Adrenal gland (tissue), 12 donors: ENCODE results near the gene SCUBE1. TPM values are rescaled to one million over a fixed set of nuclear protein-coding genes. Genes with fewer than 3 reads are reported as not detected.

Experiments
- DNase-seq, 7 donors: peaks; one replicate each; pipeline ENCODE4 v3.0.0-alpha.2; 2019 to 2020
- H3K27ac ChIP-seq, 5 donors: fragments of 200-600 bp; sonication (generic) in 4 of 5; 1 replicate in 3 of 5; 2 replicates in 2 of 5; pipeline versions ENCODE4 v1.5.1 to v1.8.0; 2016 to 2020; ENCODE audit warnings: mild to moderate bottlenecking in 1 of 5
- H3K27me3 ChIP-seq: fragments of 200-600 bp; 2 replicates; pipeline ENCODE4 v1.8.0; 2021
- H3K36me3 ChIP-seq, 2 donors: fragments of 200-600 bp; replicated peaks in 1 of 2; 1 replicate in 1 of 2; 2 replicates in 1 of 2; pipeline versions ENCODE4 v1.5.1 to v1.8.0; 2018 to 2022
- H3K4me1 ChIP-seq, 2 donors: fragments of 200-600 bp; replicated peaks in 1 of 2; 1 replicate in 1 of 2; 2 replicates in 1 of 2; pipeline versions ENCODE4 v1.5.1 to v1.8.0; 2018 to 2021
- H3K4me3 ChIP-seq, 4 donors: fragments of 200-600 bp; sonication (generic) in 3 of 4; one replicate each; pipeline ENCODE4 v1.5.1; 2016 to 2018
- H3K9me3 ChIP-seq, 3 donors: fragments of 200-600 bp; sonication (generic) in 1 of 3; replicated peaks in 1 of 3; 1 replicate in 2 of 3; 2 replicates in 1 of 3; pipeline versions ENCODE4 v1.5.1 to v1.8.0; 2016 to 2021
- CTCF ChIP-seq, 6 experiments: fragments of 450-650 bp in 4 of 6; fragments of 200-600 bp in 2 of 6; sonication (generic) in 1 of 6; IDR thresholded peaks; 1 replicate in 5 of 6; 2 replicates in 1 of 6; pipeline versions ENCODE4 v1.5.1 to v1.8.0; 2016 to 2021; ENCODE audit warnings: antibody characterized with exemption in 6 of 6, mild to moderate bottlenecking in 2 of 6, moderate library complexity in 1 of 6
- POLR2A ChIP-seq, 2 donors: fragments of 450-650 bp; IDR thresholded peaks; one replicate each; pipeline ENCODE4 v1.6.1; 2017; ENCODE audit warnings: antibody characterized with exemption in 2 of 2, mild to moderate bottlenecking in 2 of 2, moderate library complexity in 1 of 2
- WGBS, 4 donors: extraction: QIAGEN DNeasy Blood & Tissue Kit in 2 of 4; methylation state at CpG; one replicate each; pipeline versions ENCODE4 v1.1.5 to v1.1.7; 2013 to 2017; 5-methylcytosine and 5-hydroxymethylcytosine counted together
- intact Hi-C, 2 donors: fragments of 100-400 bp; cut with DNase I; formaldehyde crosslinking; loops; one replicate each; pipeline versions ENCODE4 v1.14.1 to v1.15.0; 2022 to 2023
- polyA plus RNA-seq, 3 donors: library from polyadenylated mRNA; stranded (reverse); fragments of 200-250 nt in 2 of 3; fragments of 350-450 nt in 1 of 3; fragmentation: Illumina TruSeq in 1 of 3; extraction: RNeasy Lipid Tissue Mini Kit (QIAGEN cat#74804) in 1 of 3; gene quantifications; one replicate each; pipeline ENCODE4 v1.2.3, GENCODE V29; 2013 to 2014
- total RNA-seq, 9 donors: library from RNA; depleted of rRNA in 4 of 9; stranded (reverse); fragments of >200 nt in 4 of 9; fragments of 120-200 nt in 1 of 9; fragmentation: NEBNext Ultra II Directional in 1 of 9; extraction: Animal tissue kit (Norgen Biotek cat#: 25700) in 1 of 9; gene quantifications; one replicate each; pipeline versions ENCODE4 v1.1.0 to v1.2.4, GENCODE V29; 2013 to 2023
- donor health status: healthy with polysubstance abuse.
- donor health status: Bipolar disorder and iron deficiency.
- donor health status: DM: yes; HTN: yes; CAD: no.
- donor health status: DM: no; HTN: no; CAD: no.
- donor health status: DM: no; HTN: no; CAD: no.
- donor health status: DM: yes; HTN: yes; CAD: no.

The SCUBE1 gene
- total and polyA plus RNA-seq, 12 donors = 1.4 to 34.0 (median 8.8) TPM

GRCh38 chr22:43169310-43170130 is 173.7 kb downstream of the SCUBE1 start:
- no peak overlapping the region for H3K27ac ChIP-seq
- H3K4me1 ChIP-seq = peaks cover 0 to 3% of the 10 kb centered on the region in 2 donors
- no peak for DNase-seq
- no peaks in the 10 kb centered on the region for H3K27me3 ChIP-seq
- 89 to 92% (median 91%) methylated on average over 13 to 23 of the region's 23 CpGs for WGBS, 4 donors
- no peak for TF ChIP-seq CTCF (IDR thresholded peaks at IDR 0.05)
- no peaks in the 10 kb centered on the region for H3K9me3 ChIP-seq
- peaks cover 0 to 62% of the 10 kb centered on the region in 2 donors for H3K36me3 ChIP-seq
- intact Hi-C loops = no loop called here
- no peak overlapping the region for H3K4me3 ChIP-seq

GRCh38 chr22:43168471-43169309 is 174.5 kb downstream of the SCUBE1 start:
- peaks cover 0 to 54% of the 10 kb centered on the region in 2 donors for H3K36me3 ChIP-seq
- intact Hi-C loops = no loop called here
- peaks cover 0 to 10% of the 10 kb centered on the region in 2 donors for H3K4me1 ChIP-seq
- TF ChIP-seq POLR2A (IDR thresholded peaks at IDR 0.05) (no peak), CTCF (IDR thresholded peaks at IDR 0.05) (no peak)
- DNase-seq = no peak
- no peaks in the 10 kb centered on the region for H3K9me3 ChIP-seq
- H3K27ac ChIP-seq = no peak overlapping the region
- no peak overlapping the region for H3K4me3 ChIP-seq
- H3K27me3 ChIP-seq = no peaks in the 10 kb centered on the region
- WGBS, 4 donors = 89 to 91% (median 90%) methylated on average over 22 to 25 of the region's 25 CpGs

- TF ChIP-seq CTCF (IDR thresholded peaks at IDR 0.05) = no peak
- TF ChIP-seq POLR2A (IDR thresholded peaks at IDR 0.05) = no peak
- Histone ChIP-seq H3K36me3 (peaks cover 0 to 45% of the 10 kb centered on the region in 2 donors), H3K4me1 (peaks cover 4 to 16% of the 10 kb centered on the region in 2 donors), H3K27me3 (no peaks in the 10 kb centered on the region), H3K9me3 (no peaks in the 10 kb centered on the region), H3K27ac (no peak overlapping the region), H3K4me3 (no peak overlapping the region)
- 88 to 94% (median 90%) methylated on average over 12 to 19 of the region's 19 CpGs for WGBS, 4 donors
- intact Hi-C loops = no loop called here
- no peak for DNase-seq
These were observed 176.1 kb downstream of the SCUBE1 start for GRCh38 chr22:43167001-43167589.
